DMS153 (cell line): Measurements from ENCODE around the gene MALRD1.

ENCODE experiments used
- DNase-seq: peaks from one replicate; lab custom pipeline; 2025; lab: John Stamatoyannopoulos, UW

The MALRD1 gene

GRCh38 chr10:19231034-19231433, 182.4 kb downstream of the MALRD1 start:
- DNase-seq, result no peak

DNA sequence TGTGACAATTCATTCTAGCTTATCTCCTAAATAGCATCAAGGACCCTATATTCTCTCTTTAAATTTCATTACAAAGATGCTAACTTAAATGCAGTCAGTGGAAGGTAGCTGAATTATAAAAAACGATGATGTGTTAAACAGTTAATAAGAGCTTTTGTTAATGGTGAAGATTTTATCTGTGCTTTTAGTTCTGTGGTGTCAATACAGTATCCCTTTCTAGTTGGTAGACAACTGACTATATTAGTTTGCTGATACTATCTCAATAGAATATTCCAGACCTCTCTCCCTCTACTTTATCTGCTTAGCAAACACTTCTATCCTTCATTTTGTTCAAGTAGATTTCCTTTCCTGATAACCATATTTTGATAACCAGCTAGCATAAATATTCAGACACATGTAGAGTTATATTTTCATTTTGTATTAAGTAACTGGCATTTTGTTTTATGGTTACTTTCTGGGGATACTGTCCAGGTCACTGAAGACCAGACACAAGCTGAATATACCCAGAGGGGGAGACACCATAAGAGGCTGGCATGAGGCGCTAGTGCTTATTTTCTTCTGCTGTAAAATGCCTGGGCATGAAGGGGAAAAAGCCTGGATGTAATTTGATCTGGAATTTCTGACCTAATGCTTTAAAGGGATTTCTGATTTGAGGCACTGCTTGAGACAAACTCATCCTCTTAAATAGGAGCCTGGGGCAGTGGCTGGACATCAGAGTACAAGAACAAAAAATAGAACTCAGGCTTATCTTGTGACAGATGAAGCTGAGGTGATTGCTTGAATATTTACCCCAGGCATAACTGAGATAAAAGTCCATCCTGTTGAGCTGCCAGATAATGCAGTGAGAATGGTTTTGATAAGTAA, 197.5 kb downstream of the MALRD1 start:
- no peak for DNase-seq

GRCh38 chr10:19247843-19248242, 199.2 kb downstream of the MALRD1 start:
- DNase-seq, result no peak

DNA sequence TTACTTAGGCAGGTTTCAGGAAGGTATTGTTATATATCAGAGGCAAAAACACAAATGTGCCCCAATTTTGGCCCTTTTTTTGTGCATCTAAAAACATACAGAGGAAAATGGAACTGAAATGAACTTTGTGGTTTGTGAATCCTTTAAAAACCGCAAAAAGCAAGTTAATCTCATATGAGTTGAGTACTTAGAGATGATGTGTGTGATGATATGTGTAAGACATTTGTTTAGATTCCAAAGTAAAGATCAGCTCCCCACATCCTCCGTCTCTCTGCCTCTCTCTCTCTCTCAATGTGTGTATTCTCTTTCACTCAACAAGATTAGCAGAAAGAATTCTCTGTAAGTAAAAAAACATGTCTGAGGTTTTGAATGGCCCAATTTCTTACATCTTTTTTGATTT, 201.9 kb downstream of the MALRD1 start:
- no peak for DNase-seq

DNA sequence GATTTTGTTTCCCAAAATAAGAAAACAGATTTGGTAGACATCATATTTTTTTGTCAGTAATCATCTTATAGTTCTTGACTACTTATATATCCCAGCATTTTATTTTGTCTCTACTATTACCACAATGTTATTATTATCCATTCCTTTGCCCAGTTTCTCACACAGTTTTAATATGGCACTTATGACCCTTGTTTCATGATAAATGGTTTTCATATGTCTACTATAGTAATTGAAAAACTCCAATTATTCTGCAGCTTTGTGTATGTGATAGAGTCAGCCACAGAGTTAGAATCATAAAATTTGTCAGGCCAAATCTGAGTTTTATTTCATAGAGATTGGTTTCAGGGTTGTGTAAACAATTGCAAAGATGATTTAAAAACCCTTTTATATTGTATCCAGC, 203.9 kb downstream of the MALRD1 start:
- DNase-seq, result no peak

DNA sequence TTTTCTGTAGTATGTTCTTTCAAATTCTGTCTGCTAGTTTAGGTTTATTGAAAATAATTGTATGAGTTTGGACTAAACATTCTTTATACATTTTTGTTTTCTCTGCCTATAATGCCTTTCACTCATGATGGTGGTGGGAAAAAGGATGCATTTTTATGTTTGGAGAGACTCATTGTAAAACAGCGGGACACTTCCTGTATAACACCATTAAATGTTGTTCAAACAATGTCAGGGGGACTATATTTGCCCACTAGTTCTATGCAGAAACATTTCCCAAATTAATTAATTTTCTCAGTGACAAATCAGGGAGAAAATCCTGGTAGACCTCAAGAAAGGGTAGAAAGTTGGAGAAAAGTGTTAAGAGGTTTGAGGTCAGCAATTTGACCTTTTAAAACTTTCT, 207.7 kb downstream of the MALRD1 start:
- no peak for DNase-seq

- no peak for DNase-seq
These were observed 214.7 kb downstream of the MALRD1 start for GRCh38 chr10:19263262-19263661.

GRCh38 chr10:19283285-19283684, 234.7 kb downstream of the MALRD1 start:
- DNase-seq, result no peak

DNA sequence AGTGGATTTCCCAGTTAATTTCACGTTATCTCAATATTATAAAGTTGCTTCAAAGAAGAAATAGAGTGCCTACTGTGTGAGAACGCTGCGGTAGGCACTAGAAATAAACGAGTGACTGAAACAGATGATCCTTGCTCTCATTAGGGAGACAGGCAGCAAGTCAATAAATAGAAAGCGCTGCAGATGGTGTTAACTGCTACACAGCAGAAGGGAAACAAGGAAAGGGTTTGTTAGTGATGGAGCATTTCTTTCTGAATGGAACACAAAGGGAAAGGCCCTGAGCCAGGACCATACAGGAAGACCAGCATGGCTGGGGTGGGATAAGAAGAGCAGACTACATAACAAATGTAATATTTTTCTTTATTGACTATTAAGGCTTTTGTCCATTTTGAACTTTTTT, 235.2 kb downstream of the MALRD1 start:
- no peak for DNase-seq

- DNase-seq, result no peak
These were observed 242.2 kb downstream of the MALRD1 start for GRCh38 chr10:19290770-19291169.

DNA sequence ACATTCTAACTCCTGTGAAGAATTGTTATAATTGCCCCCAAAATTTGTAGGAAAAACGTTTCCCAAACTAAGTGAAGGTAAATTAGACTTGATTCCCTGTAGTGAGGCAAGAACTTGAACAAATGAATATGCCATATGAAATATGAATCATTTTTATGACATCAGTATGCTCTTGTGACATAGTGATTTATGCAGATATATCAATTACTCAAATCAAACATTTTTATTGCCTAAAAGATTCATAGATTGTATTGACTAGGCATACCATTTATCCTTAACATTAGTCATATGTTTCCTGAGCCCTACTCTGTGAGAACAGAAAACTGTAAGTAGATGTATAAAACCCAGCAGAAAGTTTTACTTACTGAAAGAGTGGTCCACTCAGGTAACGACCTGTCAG, 245.6 kb downstream of the MALRD1 start:
- no peak for DNase-seq

DNA sequence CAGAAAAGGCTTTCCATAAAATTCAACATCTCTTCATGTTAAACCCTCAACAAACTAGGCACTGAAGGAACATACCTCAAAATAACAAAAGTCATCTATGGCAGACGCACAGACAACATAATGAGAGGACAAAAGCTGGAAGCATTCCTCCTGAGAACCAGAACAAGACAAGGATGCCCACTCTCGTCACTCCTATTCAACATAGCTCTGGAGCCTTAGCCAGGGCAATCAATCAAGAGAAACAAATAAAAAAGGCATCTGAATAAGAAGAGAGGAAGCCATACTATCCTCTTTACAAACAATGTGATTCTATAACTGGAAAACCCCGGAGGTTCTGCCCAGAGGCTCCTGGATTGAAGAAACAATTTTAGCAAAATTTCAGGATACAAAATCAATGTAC, 251.0 kb downstream of the MALRD1 start:
- DNase-seq, result no peak

DNA sequence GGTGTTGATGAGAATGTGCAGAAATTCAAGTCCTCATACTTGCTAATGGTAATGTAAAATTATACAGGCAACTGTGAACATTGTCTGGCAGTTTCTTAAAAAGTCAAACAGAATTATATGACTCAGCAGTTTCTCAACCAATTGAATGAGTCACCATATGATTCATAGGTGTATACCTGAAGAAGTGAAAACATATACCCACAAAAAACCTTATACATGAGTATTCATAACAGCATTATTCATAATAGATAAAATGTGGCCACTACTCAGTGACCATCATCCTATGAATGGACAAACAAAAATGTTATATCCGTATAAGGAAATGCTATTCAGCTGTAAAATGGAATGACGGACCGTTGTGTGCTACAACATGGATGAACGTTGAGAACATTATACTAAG, 253.5 kb downstream of the MALRD1 start:
- no peak for DNase-seq

GRCh38 chr10:19310066-19310465, 261.5 kb downstream of the MALRD1 start:
- no peak for DNase-seq

DNA sequence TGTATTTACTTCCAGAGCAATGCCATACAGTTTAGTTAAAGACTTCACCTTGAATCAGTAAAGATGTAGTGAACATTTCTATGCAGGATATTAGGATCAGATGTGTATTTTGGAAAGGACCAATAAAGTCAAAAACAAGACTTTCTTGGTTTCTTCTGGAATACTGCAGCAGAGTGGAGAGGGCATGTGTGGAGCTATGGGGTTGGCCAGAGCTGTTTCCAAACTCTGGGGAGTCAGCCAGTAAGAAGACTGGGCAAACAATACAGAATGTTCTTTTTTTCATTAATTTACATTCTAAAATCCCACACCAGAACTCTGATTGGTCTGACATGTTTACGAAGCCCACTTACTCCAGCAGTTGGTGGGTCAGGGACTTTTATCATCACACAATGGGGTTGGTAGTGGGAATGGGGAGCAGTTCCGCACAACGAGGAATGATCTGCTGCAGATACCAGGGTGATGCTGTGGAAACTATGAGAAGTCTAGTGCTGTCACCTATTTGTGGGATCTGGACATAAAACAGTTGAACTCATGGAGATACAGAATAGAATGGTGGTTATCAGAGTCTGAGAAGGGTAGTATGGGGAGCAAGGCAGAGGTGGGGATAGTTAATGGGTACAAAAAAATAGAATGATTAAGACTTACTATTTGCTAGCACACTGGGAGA, 267.7 kb downstream of the MALRD1 start:
- no peak for DNase-seq

DNA sequence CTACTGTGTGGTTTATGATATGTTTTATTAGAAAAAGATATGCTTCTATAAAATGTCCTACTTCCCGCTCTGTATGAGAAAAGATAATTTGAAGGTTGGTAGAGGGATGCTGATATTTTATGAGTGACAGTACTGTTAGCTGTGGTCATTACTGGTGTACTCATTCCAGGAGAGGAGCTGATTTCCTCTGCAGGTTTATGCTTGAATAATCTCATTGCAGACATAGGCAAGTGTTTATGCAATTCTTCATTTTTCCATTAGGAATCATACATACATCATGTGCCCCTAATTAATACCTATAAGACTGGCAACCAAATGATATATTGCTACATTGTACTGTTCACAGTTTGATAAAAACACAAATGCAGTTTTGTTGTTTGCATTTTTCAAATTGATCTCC, 269.4 kb downstream of the MALRD1 start:
- no peak for DNase-seq

DNA sequence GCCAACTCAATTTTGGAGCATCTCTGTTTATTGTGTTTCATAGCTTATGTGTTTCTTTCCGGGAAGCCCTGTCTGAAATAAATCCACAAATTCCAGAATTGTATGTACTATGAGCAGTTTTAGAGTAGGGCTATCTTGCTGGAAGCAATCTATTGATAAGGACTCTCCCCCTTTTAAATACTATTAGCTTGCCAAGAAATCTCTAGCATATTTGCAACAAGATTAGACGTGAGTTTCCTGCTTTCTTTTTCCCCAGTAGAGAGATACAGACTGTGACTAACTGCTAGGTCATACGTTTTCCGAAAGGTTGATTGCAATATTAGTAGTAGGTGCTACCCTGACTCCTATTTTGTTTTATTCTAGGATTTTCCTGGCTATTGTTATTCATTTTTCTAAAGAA, 277.0 kb downstream of the MALRD1 start:
- no peak for DNase-seq

DNA sequence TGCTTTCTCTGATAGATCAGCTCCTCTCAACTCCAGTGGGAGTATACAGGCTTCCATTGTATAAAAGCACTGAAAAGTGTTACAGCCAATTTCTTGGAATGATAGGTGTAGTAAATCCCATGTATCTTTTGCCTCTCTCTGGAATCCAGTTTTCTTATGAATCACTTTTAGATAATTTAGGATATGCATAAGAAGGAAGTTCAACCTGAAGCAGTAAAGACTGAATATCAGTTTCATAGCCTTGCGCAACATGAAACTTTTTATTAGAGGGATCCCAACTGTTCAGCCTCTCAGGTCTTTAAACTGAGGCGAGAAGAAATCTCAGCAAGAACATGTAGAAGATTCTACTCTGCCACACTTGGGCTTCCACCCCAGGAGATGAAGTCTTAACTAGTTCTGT, 280.0 kb downstream of the MALRD1 start:
- no peak for DNase-seq

GRCh38 chr10:19329475-19329874, 280.9 kb downstream of the MALRD1 start:
- DNase-seq, result no peak

DNA sequence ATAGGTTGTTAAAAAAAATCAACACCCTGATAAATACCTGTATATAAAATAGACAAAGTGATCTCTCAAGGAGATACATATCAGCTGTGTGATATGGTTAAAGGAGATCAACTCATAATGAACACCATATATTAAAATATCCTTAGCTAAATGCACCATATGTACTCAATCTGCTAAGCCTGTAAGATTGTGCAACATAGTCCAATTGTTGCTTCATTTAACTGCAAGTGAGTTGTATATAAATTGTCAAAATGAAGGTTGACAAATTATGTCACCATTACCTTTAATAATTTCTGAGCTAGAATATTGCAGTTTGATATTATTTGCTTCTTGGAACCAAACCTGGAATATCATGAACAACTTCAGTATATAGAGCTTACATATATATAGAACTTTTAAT, 283.7 kb downstream of the MALRD1 start:
- DNase-seq, result no peak

GRCh38 chr10:19333631-19334030, 285.0 kb downstream of the MALRD1 start:
- no peak for DNase-seq

DNA sequence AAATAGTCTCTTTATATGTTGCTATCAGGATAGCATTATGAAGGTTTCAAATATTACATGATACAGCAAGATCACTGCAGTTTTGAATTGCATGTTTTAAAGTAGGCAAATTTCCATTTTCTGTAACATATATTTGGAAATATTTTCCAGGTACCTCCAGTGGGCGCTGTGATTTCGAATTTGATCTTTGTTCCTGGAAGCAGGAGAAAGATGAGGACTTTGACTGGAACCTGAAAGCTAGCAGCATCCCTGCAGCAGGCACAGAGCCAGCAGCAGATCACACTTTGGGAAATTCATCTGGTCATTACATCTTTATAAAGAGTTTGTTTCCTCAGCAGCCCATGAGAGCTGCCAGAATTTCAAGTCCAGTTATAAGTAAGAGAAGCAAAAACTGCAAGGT, 299.0 kb downstream of the MALRD1 start:
- DNase-seq, result no peak

GRCh38 chr10:19367176-19367575, 318.6 kb downstream of the MALRD1 start:
- no peak for DNase-seq

DNA sequence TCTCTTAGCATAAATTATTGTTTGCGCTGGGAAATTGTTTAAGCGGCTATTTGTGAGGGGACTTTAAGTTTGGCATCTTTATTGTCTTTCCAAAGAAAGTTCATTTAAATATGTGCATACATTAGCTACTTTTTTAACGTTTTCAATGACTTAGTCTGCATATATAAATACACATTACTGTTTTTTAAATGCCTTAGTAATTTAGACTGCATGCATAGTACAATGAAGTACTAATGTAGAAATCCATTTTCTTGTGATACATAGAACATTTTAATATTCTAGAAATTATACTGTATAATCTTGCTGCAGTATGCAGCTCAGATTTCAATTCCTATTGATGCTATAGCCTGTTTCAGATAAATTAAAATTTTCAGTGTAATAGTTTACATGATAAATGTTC, 325.4 kb downstream of the MALRD1 start:
- DNase-seq, result no peak
